ENCODE measurements around the gene VTCN1. TPM values are rescaled to one million over a fixed set of nuclear protein-coding genes. Genes with fewer than 3 reads are reported as not detected.

Gene VTCN1
- total and polyA plus RNA-seq, 2 donors (not counting 3 experiments of a cell fraction or from before 2014, with no cell fraction given) = not detected

DNA sequence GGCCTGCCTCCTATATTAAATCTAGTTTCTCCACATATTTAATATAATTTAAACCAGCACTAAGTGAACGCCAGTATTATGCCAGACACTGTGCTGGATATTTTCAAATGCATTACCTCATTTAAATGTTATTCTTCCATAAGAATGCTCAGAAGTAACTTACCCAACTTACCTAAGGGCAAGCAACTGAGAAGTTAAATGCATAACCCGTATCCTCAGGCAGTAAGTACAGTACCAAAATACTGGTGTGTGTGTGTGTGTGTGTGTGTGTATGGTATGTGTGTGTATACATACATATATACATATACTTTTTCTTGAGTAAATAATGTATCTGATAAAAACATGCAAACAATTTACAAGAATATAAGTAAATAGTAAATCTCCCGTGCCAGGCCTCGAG is 80.2 kb downstream of the VTCN1 start:
- Histone ChIP-seq H3K27ac (ENCODE audit: insufficient read depth, low read depth, low read length) (no peak overlapping the region), H3K27me3 (ENCODE audit: control insufficient read depth in 2 of 2, insufficient read depth in 2 of 2, low read length in 2 of 2) (peaks cover 9 to 15% of the 10 kb centered on the region in 2 experiments), H3K9me3 (replicated peaks; ENCODE audit: control insufficient read depth, insufficient read depth, low read length) (no peaks in the 10 kb centered on the region), H3K4me3 (replicated peaks in 1 of 3; ENCODE audit: insufficient read depth in 1 of 3, low read depth in 1 of 3, low read length in 3 of 3) (no peak overlapping the region), H4K20me1 (replicated peaks; ENCODE audit: control insufficient read depth, extremely low read depth, insufficient read depth, low read length) (no peaks in the 10 kb centered on the region), H3K9me1 (replicated peaks; ENCODE audit: control insufficient read depth, extremely low read depth, insufficient read depth, low read length) (no peaks in the 10 kb centered on the region), H3K4me1 (ENCODE audit: control insufficient read depth, extremely low read depth, insufficient read depth, low read length) (no peaks in the 10 kb centered on the region), H3K36me3 (ENCODE audit: control insufficient read depth in 2 of 2, extremely low read depth in 1 of 2, insufficient read depth in 2 of 2, low read length in 2 of 2) (no peaks in the 10 kb centered on the region), H3K79me2 (ENCODE audit: control insufficient read depth, insufficient read depth, low read length) (no peaks in the 10 kb centered on the region), H2AFZ (ENCODE audit: low read depth, low read length) (no peak overlapping the region), H3K9ac (replicated peaks; ENCODE audit: extremely low read depth, insufficient read depth, low read length) (no peak overlapping the region), H3K4me2 (ENCODE audit: insufficient read depth, low read length) (no peak overlapping the region)
- POLR2A ChIA-PET = no interaction called here
- dilution Hi-C loops (cut with MboI; ENCODE audit: extremely low pct_ligation_motif_present, low sequenced_read_pairs) = no loop called here
- FAIRE-seq (no peak), DNase-seq (ENCODE audit: low read depth, low spot score) (no peak)
- BruUV-seq (replicated peaks) = no TSS peak
- CTCF ChIA-PET = interaction anchor here (1.1 to 5.0 kb wide), 3 partner anchors 38 to 62 kb away, joined by 3 to 490 read pairs (median 70); no protein-coding TSS in a partner anchor
- intact Hi-C loops (cut with micrococcal nuclease) = no loop called here
- TF ChIP-seq JUN (IDR thresholded peaks at IDR 0.05; ENCODE audit: borderline replicate concordance, insufficient read depth, insufficient read length, low read depth) (no peak), POLR2A (IDR thresholded peaks at IDR 0.05; ENCODE audit: low read depth, low read length) (no peak), FOS (IDR thresholded peaks at IDR 0.05; ENCODE audit: borderline replicate concordance, insufficient read depth, low read length) (no peak), EZH2 (IDR thresholded peaks at IDR 0.05; ENCODE audit: borderline replicate concordance, low read depth, low read length, severe bottlenecking) (no peak), MYC (IDR thresholded peaks at IDR 0.05; ENCODE audit: low read depth, low read length) (no peak), GATA2 (IDR thresholded peaks at IDR 0.05; ENCODE audit: insufficient read depth, insufficient read length, low read depth, low read length) (no peak), POLR2AphosphoS5 (IDR thresholded peaks at IDR 0.05; ENCODE audit: insufficient read depth, low read depth, low read length) (no peak)
- TF ChIP-seq, protein P1, sequence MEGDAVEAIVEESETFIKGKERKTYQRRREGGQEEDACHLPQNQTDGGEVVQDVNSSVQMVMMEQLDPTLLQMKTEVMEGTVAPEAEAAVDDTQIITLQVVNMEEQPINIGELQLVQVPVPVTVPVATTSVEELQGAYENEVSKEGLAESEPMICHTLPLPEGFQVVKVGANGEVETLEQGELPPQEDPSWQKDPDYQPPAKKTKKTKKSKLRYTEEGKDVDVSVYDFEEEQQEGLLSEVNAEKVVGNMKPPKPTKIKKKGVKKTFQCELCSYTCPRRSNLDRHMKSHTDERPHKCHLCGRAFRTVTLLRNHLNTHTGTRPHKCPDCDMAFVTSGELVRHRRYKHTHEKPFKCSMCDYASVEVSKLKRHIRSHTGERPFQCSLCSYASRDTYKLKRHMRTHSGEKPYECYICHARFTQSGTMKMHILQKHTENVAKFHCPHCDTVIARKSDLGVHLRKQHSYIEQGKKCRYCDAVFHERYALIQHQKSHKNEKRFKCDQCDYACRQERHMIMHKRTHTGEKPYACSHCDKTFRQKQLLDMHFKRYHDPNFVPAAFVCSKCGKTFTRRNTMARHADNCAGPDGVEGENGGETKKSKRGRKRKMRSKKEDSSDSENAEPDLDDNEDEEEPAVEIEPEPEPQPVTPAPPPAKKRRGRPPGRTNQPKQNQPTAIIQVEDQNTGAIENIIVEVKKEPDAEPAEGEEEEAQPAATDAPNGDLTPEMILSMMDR (IDR thresholded peaks at IDR 0.05; ENCODE audit: extremely low read depth in 1 of 2, insufficient read depth in 1 of 2, low read depth in 1 of 2, low read length in 2 of 2) = no peak
- TF ChIP-seq, protein P2, sequence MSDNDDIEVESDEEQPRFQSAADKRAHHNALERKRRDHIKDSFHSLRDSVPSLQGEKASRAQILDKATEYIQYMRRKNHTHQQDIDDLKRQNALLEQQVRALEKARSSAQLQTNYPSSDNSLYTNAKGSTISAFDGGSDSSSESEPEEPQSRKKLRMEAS (IDR thresholded peaks at IDR 0.05; ENCODE audit: insufficient read depth, insufficient read length) = no peak
